Stimulated activated CD8-positive, alpha-beta memory T cell treated with anti-CD3 and anti-CD28 coated beads, Interleukin-7, amount 100 ng/mL, for 1 hour (primary cell): Measurements from ENCODE around the gene ITGB2.

ENCODE experiments used
- DNase-seq, 2 donors: peaks; one replicate each; pipeline ENCODE4 v3.0.0-alpha.2; 2020; ENCODE audit warnings: low read depth in 2 of 2

Gene ITGB2

DNA sequence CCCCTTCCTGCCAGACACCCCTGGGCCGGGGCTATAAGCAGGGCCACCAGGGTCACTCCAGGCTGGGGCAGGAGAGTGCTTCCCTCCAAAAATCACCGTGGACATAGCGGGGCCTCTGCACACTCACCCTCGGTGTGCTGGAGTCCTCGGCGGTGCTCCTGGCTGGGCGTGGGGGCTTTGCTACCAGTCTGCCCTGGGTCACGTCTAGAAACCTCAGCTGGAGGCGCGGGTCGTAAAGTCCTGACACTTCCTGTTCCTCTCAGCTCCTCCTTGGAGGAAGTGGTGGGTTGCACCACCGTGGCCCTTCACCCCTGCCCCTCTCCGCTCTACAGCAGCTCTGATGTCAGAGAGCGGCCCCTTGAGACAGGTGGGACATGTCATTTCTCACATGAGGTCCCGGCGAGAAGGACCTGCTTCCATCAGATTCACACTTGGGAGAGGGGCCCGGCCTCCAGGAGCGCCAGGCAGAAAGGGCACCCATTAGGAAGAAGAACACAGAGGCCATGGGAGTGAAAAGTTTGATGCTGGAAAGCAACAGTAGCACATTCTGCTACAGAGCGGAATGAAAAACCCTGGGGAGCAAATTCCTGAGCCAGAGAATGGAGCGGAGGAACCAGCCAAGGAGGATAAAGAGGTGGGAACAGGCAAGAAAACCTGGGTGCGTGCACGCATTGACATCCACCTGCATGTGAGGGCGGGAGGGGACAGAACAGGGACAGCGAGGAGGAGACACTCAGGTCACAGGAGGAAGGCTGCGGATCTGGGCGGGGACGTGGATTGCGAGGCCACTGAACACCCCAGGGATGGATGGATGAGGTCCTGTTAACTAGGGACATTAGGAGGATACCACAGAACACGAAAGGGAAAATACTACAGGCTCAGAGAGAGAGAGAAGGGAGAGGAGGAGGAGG, at the start of gene ITGB2:
ITGB2 (minus strand) TSS at position 206 of the 911 bp plus-strand sequence. CDS start 10,117 bp downstream, outside the sequence.
- DNase-seq = no peak

DNA sequence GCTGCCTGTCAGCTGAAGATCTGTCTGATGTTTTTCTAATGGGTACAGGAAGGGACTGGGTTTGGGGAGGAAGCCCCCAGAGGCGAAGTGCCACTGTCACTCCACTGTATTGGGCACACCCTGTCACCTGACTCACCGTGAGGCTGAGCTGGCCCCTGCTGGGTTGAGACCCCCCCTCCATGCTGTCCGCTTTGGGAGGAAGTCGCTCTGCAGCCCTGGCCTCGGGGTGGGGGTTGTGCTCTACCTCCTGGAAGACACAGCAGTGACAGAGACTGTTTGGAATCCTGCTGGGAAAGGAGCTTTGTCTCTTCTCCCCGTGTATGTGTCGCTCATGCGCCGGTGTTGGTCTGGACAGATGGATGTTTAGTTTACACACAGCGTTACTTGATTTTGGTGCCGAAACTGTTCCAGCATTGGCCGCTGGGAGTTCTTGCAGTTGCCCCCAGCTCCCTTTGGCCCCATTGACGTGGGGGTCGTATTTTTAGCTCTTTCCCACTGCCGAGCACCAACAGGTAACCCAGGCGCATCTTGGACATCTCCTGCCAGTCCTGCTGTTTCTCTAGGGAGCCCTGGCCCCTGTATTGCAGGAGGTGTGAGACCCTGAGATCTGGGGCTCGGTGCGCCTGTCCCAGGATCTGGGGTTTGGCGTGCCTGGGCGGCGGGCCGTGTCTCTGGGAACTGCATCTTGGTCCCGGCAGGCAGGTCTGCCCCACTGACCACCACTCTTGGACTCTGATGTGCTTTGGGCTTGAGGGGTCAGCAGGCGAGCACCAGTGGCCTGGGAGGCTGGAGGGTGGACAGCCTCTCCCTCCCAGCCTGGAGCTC, 49.4 kb upstream of the ITGB2 start:
- no peak for DNase-seq

DNA sequence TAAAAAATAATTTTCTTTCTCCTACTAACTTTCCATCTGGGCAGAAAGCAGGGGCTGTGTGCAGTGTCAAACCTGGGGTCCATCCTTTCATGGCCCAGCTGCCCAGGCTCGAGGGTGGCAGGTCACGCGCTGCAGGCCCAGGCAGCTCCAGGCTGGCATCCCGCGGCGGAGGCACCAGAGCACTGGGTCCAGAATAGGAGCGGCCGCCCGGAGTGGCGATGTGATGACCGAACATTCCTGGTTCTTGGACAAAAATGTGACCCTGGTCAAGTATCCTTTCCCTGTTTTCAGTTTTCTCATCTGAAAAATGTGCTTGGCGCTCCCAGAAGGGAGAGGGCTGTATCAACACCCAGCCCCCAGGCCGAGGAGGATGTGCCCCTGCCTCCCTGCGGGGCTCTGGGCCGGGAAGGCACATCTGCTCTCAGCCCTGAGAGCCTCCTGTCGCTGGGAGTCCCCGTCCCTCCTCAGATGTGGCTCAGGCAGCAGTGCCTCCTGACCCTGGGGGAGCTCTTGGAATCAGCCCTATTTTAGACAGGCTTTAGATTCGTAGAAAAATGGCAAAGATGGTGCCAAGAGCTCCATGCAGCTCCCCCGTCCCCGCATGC, 48.5 kb upstream of the ITGB2 start:
- DNase-seq = no peak

DNA sequence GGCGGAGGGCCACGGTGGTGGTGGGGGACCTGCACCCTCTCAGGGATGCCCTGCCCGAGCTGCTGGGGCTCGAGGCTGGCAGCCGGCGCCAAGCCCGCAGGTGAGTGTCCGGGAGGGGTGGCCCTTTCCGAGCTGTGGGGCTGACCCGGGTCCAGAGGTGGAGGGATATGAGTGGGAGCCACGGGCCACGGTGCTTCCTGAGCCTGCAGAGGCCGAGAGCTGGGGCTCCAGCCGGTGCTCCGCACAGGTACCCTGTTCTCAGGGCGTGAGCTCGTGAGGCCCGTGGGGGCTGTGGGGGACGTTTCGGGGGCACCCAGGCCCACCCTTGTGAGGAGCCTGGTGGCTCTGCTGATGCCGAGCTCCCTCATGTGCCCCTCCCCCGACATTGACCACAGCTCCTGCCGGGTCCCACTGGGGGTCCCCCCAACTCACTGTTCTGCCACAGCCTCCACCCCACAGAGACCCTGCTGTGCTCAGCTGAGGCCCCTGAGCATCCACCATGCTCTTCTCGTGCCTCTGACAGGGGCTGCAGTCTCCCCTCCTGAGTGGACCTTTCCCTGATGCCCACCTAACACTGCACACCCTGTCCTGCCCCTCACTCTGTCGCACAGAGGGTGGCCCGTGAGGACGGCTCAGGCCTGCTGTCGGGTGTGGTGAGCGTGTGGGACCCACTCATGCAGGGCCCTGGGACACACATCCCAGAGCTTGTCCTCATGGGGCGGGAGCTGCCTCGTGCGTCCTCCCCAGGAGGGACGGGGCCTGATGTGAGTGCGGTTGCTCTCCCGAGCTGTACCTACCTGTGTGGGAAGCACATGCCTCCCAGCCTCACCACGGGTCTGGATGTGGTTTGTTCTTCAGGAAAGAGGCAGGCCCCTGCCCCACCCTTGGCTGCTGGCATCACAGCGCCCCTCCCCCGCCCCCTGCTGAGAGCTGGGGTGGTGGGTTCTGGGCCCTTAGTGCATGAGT, 46.7 kb upstream of the ITGB2 start:
- DNase-seq = no peak

DNA sequence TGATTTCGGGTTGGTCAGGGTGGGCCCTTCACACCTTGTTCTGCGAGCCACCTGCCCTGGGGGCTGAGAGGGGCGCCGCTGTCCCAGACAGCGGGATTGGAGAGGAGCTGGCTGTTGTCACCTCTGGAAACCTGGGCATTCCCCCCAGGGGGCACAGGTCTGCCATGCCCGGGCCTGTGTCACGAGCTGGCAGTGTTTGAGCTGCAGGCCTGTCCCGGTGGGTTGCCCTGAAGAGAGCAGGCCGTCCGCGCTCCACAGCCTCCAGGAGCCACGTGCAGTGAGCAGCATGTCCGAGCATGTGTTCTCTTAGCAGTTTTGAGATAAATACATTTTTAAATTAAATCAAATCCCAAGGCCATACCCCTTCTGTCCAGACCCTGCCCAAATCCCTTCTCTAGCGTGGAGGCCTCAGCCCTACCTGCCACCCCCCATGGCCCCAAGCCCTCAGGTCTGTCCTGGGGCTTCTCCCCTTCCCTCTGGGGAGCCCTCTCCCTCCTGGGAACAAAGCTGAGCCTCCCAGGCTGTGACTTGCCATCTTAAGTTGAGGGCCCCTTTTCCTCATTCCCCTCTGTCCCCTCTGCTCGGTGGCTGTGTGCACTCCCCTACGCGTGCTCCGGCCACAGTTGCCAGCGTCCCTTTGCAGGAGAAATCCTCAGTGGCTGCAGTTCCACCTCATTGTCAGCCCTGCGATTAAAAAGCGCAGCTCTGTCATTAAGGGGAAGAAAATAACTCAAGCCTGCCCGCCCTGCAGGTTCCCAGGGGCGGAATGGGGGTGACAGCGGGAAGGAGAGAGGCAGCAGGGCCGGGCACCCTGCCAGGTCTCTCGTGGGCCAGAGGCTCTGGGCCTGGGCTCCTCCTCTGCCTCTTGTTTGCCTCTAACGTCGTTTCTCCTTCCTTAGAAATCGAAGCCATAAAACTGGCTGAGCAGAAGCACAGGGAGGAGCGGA, 45.7 kb upstream of the ITGB2 start:
- no peak for DNase-seq

DNA sequence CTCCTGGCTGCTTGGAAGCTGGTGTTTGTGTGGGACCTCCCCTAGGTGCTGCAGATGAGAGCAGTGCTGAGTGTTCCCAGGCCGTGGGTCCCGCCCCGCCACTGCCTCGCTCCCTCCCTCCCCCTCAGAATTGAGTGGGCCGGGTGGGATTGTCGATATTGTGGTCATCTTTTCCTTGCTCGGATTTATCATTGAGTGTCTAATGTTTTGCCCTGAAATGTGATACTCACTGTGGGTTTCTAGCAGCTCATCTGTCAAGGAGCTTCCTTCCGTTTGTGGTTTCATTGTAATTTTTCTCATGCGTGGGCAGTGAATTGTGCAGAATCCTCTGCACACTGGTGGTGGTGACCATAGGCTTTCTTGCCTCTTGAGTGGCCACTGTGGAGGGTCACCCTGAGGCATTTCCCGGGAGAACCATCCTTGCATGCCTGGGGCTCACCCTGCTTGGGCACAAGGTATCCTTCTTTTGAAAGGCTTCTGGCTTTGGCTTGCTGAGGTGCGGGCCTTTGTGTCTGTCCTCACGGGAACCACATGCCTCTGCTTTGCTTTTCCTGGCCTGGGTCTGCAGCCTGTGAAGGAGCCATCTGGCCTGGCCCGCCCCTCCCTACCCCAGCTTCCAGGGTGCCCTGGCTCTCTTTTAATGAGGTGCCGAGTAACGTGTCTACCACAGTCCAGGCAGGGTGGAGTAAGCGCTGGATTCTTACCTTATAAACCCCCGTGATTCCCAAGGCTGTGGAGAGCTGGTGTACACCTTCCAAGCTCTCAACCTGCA, 44.7 kb upstream of the ITGB2 start:
- no peak for DNase-seq

DNA sequence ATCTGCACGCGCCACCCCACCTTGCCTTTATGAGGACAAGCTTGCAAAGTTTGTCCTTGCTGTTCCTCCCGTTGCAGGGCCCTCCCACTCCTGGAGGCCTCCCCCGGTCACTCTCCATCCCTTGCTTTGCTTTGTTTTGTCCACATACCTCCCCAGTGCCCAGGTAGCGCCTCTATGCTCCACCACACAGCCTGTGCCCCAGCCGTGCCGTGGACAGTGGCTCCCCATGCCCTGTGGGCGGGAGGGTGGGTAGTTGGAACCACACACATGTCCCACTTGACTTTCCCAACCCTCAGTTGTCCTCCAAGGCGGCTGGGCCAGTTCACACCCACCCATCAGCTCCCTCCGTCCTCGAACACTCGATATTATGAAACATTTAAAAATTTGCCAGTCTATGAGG, 43.7 kb upstream of the ITGB2 start:
- DNase-seq = no peak

DNA sequence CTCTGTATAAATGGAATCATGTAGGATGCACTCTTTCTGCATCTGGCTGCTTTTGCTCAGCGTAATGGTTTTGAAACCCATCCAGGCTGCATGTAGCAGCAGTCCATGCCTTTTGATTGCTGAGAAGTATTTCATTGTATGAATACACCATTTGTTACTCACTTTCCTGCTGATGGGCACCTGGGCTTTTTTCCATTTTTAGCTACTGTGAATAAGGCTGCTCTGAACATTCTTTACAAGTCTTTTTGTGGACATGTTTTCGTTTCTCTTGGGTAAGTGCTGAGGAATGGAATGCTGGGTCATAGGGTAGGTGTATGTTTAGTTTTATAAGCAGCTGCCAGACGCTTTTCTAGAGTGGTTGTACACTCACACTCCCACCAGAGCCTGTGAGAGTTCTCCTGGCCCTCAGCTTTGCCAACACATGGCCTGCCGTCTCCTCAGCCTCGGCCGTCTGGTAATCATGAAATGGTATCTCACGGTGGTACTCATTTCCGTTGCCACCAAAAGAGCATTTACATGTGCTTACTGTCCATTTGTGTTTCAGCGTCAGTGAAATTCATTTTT, 41.8 kb upstream of the ITGB2 start:
- no peak for DNase-seq

DNA sequence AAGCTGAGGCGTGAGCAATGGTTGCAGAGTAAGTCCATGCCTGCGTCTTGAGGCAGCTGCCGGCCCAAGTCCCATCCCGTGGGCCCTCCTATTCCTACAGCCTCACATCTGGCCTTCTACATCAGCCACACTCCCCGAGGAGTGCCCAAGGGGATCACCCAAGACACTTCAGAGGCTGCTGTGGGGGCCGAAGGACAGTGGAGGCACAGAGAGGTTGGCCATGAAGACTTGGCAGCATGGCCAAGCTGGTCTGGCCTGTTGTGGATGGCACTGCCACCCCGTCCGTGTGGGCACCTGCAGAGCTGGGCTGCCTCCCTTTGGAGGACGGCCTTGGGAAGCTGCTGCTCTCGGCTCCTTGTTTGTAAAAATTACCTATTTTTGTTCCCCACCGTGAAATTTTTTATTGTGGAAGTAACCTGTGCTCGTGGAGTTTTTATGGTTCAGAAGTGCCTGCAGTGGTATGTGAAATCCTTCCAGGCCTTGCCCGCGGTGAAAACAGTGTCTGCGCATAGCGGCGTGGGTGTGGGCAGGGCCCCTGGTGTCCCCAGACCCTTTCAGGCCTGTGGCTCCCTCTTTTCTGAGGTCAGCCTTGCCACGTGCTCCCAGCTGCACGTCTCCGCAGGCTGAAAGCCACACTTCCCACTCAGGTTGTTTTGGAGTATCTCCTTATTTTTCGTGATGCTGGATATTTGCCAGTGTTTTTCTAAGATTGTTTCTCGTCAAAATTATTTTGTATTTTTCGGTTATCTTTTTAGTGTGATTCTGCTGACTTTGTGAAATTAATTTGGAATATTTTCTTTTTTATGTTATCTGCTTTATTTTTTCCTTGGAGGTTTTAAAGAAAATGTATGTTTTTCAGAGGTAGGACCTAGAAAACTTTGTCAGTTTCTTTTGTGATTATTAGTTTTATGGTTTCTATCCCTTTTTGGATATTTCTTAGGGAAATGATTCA, 39.7 kb upstream of the ITGB2 start:
- no peak for DNase-seq

DNA sequence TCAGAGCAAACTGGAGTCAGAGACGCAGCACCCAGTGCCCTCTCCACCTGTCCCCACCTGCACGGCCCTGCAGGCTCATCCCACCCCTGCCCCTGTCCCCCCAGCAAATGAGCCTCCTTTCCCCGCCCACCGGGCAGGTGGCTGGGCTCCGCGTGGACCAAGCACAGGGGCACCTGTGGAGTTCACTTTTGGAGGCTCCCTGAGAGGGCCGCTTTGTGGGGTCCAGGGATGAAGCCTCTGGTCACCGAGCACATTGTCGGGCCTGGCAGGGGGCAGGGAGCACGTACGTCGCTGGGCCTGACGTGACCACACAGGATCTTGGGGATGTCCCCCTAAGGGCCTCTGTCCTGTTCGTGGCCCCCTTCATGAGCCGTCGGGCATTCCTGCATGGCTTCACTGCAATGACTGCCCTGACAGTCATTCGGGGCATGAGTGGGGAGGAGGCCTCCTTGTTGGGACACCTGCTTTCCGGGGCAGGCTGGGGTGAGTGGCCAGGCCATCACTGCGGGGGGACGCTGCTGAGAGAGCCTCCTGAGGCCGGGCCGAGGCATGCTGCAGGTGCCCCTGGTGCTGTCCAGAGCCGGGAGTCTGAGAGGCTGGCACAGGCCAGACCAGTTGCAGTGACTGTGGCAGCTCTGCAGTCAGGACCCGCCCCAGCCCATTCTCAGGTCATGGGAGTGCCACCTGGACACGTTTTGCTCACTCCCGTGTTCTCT, 38.8 kb upstream of the ITGB2 start:
- no peak for DNase-seq

DNA sequence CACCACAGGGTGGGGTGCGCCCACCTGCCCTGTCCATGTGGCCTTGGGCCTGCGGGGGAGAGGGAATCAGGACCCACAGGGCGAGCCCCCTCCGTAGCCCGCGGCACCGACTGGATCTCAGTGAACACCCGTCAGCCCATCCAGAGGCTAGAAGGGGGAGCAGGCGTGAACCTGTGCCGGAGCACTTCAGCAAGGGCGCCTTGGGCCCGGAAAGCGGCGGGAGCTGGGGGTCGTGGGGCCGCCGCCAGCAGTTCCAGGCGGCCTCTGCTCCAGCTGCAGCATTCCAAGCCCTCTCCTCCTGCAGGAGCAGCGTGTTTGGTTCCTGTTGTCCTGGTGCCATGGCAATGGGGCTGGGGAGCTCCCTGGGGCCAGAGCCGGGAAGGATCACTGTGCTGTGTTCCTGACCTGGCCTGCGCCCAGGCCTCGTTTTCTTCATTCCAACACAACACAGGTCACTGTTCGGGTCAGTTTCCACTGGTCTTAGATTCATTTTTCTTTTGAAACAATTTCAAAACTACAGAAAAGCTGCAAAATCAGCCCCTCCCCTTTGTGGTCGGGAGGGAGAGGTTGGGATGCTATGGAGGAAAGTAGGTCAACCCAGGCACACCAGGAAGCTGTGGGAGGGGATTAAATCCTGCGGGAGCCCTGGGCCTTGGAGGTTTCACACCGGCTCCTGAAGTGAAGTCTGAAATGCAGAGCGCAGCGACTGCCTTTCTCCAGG, 37.9 kb upstream of the ITGB2 start:
- no peak for DNase-seq

DNA sequence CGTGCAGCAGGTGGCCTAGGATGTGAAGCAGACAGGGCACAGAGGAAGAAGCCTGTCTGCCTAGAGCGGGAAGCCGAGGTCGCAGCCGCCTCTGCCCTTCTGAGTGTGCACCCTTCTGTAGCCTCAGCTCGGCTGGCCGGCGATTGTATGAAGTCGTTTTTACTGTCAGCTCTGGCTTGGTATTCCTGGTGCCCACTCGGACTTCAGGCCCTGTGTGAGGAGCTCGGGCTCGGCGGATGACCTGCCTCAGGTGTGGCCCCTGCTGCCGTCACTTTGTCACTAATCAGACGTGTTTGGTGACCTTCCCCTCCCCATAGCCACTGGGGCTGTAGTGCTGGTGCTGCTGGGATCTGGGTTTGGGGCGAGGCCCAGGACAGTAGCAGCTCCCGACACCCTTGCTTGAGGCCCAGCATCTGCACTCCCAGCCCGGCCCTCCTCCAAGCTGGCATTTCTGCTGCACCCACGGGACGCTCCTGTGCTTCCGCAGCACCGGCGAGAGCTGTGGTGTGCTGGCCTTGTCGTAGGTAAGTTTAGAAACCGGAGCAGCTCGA, 37.3 kb upstream of the ITGB2 start:
- DNase-seq = no peak

DNA sequence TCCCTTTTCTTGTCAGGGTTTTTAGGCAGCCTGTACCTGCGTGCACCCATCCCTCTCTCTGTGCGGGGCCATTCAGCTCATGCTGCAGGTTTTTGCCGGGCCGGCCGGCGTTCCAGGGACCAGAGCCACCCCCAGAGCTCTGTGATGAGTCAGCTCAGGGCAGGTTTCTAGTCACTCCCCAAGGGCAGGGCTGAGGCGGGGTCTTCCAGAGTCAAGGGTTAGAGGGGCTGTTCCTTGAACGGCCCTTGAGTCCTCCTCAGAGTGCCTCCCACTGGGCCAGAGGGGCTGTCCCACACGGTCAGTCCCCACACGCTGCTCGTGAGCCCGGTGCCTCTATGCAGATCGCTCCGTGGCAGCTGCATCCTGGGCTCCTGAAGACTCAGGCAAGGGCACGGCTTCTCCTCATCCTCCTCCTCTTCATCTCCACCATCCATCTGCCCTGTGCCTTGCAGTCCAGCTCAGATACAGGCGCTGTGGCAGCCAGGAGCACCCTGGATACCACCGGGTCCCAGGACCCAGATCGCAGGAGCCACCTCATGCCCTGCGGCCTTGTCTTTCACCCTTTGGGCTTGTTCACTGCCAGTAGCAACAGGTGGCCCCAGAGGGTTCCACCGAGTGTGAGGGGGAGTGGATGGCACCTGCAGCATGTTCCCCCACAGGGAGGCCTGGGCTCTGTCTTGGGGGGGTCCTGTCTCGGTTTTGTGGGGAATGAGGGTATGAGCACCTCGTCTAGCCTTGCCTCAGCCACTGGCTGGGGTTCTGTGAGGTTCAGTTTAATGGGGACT, 36.5 kb upstream of the ITGB2 start:
- no peak for DNase-seq

DNA sequence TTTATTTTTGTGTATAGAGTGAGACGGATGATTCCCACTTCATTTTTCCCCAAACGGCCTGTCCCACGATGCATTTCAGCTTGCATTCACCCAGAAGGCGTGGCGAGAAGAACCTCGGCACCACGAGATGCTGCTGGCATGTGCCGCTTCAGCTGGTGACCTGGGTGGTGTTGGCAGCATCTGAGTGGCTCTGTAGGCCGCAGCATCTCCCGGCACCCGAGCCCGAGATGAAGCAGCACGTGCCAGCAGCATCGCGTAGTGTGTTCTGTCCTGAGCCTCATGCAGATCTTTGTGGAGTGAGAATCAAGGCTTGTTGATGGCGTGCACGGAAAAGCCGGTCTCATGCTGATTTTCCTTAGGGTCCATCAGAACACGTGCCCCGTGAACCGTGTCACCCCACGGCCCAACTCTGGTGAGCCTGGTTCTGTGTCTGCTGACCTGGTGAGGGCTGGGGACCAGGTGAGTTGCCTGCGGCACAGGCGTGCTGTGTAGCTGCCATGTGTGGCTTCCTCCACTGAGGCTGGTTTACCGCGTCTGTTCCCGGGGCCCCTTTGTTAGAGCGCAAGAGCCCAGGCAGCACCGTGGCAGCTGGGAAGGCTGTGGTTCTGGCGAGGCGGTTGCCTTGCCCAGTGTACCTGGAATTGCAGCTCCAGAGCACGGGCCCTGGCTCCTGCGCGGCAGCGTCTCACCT, 35.8 kb upstream of the ITGB2 start:
- no peak for DNase-seq

DNA sequence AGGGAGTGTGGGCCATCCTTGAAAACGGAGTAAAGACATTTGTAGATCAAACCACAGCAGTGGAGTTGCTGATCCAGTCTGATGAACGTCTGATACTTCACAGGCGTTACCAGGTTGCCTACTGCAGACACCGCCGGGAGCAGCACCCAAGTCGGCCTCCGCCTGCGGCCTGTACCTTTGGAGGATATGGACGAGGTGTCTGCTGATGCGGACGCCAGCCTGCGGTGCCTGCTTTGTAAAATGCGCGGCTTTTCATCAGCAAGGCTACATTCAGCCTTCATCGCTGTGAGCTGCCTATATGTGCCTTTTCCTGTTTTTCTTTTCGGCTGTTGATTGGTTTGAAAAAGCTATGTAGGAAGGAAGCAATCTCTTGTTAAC, 35.1 kb upstream of the ITGB2 start:
- no peak for DNase-seq
